ENCODE data around the gene ENOX1. TPM values are rescaled to one million over a fixed set of nuclear protein-coding genes. Genes with fewer than 3 reads are reported as not detected.

Gene ENOX1
- polyA plus RNA-seq, 2 of the 4 experiments (the other 2 are of a cell fraction): 0.28 to 0.41 TPM

DNA sequence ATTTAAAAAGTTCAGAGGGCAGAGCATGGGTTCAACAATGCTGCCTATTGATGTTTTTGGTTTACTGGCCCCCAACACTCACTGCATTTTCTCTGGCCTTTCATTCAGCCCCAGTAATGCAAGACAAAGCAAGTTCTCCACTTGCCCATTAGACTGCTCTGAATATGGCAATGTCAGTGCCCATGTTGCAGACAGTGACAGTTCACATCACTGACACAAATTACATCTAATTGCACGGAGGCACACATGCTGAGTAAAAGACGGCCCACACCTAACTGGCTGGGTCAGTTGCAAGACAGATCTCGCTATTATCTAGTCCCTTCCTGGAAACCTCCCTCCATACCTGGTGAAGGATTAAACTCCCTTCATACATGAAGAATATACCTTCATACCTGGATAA lies 54.0 kb downstream of the ENOX1 start:
- Histone ChIP-seq H3K27ac (no peak overlapping the region), H3K4me3 (no peak overlapping the region), H3K4me2 (no peak overlapping the region), H3K9me3 (no peaks in the 10 kb centered on the region), H3K4me1 (no peaks in the 10 kb centered on the region)
- 49% methylated on average over 3 of the region's 3 CpGs for WGBS (ENCODE audit: missing lambda C conversion rate)
- ChIA-PET CTCF (no interaction called here), POLR2A (no interaction called here)
- FAIRE-seq (no peak), DNase-seq (ENCODE audit: low read depth in 1 of 2, low spot score in 1 of 2) (no peak), ATAC-seq (no peak)
- TF ChIP-seq NFE2L2 (conservative IDR thresholded peaks at IDR 0.05; ENCODE audit: low read length) (no peak), CHD4 (IDR thresholded peaks at IDR 0.05; ENCODE audit: borderline replicate concordance) (no peak)

DNA sequence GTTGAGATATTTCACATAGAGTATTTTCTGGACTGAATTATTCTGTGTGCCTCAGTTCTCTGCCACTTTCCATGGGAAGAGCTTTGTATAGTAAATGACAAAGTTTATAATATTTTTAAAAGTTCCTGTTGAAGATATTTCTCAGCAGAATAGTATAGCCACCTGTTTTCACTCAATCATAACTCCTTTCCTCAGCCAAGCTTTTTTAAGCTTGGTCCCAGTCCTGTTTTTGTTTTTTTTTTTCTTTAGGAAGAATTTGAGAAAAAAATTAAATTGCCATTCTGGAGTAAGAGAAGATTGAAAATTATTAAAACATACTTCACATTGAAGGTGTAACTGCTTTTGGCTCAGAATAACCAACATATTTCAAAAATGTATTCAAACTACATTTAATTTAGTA lies 55.5 kb downstream of the ENOX1 start:
- H3K4me2 ChIP-seq: no peak overlapping the region
- POLR2A ChIA-PET: no interaction called here
- no peak for TF ChIP-seq PHF8 (IDR thresholded peaks at IDR 0.05; ENCODE audit: borderline replicate concordance, low read depth)
- TF ChIP-seq ZFP36 (IDR thresholded peaks at IDR 0.05; ENCODE audit: borderline replicate concordance, partially characterized antibody): no peak
- TF ChIP-seq NPAS2 (CRISPR knock-in tag; IDR thresholded peaks at IDR 0.05; ENCODE audit: borderline replicate concordance): no peak
- no peak for TF ChIP-seq KDM1A (IDR thresholded peaks at IDR 0.05; ENCODE audit: low read depth)
- no peak for TF ChIP-seq SREBF2 (IDR thresholded peaks at IDR 0.05)
- no peak for TF ChIP-seq ZC3H11A (IDR thresholded peaks at IDR 0.05)
- TF ChIP-seq, protein P1, sequence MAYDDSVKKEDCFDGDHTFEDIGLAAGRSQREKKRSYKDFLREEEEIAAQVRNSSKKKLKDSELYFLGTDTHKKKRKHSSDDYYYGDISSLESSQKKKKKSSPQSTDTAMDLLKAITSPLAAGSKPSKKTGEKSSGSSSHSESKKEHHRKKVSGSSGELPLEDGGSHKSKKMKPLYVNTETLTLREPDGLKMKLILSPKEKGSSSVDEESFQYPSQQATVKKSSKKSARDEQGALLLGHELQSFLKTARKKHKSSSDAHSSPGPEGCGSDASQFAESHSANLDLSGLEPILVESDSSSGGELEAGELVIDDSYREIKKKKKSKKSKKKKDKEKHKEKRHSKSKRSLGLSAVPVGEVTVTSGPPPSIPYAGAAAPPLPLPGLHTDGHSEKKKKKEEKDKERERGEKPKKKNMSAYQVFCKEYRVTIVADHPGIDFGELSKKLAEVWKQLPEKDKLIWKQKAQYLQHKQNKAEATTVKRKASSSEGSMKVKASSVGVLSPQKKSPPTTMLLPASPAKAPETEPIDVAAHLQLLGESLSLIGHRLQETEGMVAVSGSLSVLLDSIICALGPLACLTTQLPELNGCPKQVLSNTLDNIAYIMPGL (CRISPR knock-in tag; IDR thresholded peaks at IDR 0.05; ENCODE audit: borderline replicate concordance): no peak
- TF ChIP-seq HDAC2 (IDR thresholded peaks at IDR 0.05): no peak
- no peak for TF ChIP-seq EP300 (IDR thresholded peaks at IDR 0.05)
- TF ChIP-seq, protein P2, sequence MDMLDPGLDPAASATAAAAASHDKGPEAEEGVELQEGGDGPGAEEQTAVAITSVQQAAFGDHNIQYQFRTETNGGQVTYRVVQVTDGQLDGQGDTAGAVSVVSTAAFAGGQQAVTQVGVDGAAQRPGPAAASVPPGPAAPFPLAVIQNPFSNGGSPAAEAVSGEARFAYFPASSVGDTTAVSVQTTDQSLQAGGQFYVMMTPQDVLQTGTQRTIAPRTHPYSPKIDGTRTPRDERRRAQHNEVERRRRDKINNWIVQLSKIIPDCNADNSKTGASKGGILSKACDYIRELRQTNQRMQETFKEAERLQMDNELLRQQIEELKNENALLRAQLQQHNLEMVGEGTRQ (IDR thresholded peaks at IDR 0.05): no peak
- no peak for TF ChIP-seq ZSCAN20 (CRISPR knock-in tag; IDR thresholded peaks at IDR 0.05)
- no peak for TF ChIP-seq ZNF302 (CRISPR knock-in tag; IDR thresholded peaks at IDR 0.05)
- no peak for TF ChIP-seq CEBPB (IDR thresholded peaks at IDR 0.05)
- no peak for TF ChIP-seq TP53 (CRISPR knock-in tag; IDR thresholded peaks at IDR 0.05)
- TF ChIP-seq, protein P3, sequence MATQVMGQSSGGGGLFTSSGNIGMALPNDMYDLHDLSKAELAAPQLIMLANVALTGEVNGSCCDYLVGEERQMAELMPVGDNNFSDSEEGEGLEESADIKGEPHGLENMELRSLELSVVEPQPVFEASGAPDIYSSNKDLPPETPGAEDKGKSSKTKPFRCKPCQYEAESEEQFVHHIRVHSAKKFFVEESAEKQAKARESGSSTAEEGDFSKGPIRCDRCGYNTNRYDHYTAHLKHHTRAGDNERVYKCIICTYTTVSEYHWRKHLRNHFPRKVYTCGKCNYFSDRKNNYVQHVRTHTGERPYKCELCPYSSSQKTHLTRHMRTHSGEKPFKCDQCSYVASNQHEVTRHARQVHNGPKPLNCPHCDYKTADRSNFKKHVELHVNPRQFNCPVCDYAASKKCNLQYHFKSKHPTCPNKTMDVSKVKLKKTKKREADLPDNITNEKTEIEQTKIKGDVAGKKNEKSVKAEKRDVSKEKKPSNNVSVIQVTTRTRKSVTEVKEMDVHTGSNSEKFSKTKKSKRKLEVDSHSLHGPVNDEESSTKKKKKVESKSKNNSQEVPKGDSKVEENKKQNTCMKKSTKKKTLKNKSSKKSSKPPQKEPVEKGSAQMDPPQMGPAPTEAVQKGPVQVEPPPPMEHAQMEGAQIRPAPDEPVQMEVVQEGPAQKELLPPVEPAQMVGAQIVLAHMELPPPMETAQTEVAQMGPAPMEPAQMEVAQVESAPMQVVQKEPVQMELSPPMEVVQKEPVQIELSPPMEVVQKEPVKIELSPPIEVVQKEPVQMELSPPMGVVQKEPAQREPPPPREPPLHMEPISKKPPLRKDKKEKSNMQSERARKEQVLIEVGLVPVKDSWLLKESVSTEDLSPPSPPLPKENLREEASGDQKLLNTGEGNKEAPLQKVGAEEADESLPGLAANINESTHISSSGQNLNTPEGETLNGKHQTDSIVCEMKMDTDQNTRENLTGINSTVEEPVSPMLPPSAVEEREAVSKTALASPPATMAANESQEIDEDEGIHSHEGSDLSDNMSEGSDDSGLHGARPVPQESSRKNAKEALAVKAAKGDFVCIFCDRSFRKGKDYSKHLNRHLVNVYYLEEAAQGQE (IDR thresholded peaks at IDR 0.05): no peak
- TF ChIP-seq NR3C1 (IDR thresholded peaks at IDR 0.05): no peak
- TF ChIP-seq TFCP2L1 (CRISPR knock-in tag; IDR thresholded peaks at IDR 0.05): no peak
- TF ChIP-seq HOXB13 (CRISPR knock-in tag; IDR thresholded peaks at IDR 0.05; ENCODE audit: low read depth): no peak
- TF ChIP-seq, protein P4, sequence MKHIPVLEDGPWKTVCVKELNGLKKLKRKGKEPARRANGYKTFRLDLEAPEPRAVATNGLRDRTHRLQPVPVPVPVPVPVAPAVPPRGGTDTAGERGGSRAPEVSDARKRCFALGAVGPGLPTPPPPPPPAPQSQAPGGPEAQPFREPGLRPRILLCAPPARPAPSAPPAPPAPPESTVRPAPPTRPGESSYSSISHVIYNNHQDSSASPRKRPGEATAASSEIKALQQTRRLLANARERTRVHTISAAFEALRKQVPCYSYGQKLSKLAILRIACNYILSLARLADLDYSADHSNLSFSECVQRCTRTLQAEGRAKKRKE (CRISPR knock-in tag; IDR thresholded peaks at IDR 0.05; ENCODE audit: low read depth): no peak
- no peaks in the 10 kb centered on the region for H3K4me1 ChIP-seq
- CTCF ChIA-PET: interaction anchor here (0.9 kb wide), 1 partner anchor 56 kb away, joined by 3 read pairs; no protein-coding TSS in a partner anchor
- ATAC-seq: no peak
- no peak for FAIRE-seq
- H3K27ac ChIP-seq: no peak overlapping the region
- no peaks in the 10 kb centered on the region for H3K9me3 ChIP-seq
- H3K4me3 ChIP-seq: no peak overlapping the region
- DNase-seq (ENCODE audit: low read depth in 1 of 2, low spot score in 1 of 2): no peak
